GM23338 (cell line): ENCODE data around the gene MFAP4. TPM values are rescaled to one million over a fixed set of nuclear protein-coding genes. Genes with fewer than 3 reads are reported as not detected.

Source experiments
- ATAC-seq: fragments of 200-7000 bp; cut with Tn5 transposase; 3 replicates; pipeline ENCODE4 v1.9.1; 2020
- DNase-seq: peaks from one replicate; pipeline ENCODE4 v3.0.0-alpha.2; 2015; ENCODE audit warnings: low spot score
- H2AFZ ChIP-seq: fragments of 200-600 bp; sonication (generic); 2 replicates; pipeline ENCODE4 v1.8.0; 2016; ENCODE audit warnings: antibody characterized with exemption, mild to moderate bottlenecking, moderate library complexity
- H3F3A ChIP-seq: fragments of 200-600 bp; sonication (generic); replicated peaks from 2 replicates; pipeline ENCODE4 v1.8.0; 2017; ENCODE audit warnings: antibody characterized with exemption, mixed run types, low read depth
- H3K27ac ChIP-seq: fragments of 200-600 bp; sonication (generic); 2 replicates; pipeline ENCODE4 v1.6.1; 2016; ENCODE audit warnings: low read depth
- H3K27me3 ChIP-seq: fragments of 200-600 bp; sonication (generic); 2 replicates; pipeline ENCODE4 v1.8.0; 2016; ENCODE audit warnings: mild to moderate bottlenecking, mixed run types, moderate library complexity; ENCODE audit not compliant: insufficient read depth
- H3K36me3 ChIP-seq: fragments of 200-600 bp; sonication (generic); 2 replicates; pipeline ENCODE4 v1.8.0; 2016; ENCODE audit warnings: mild to moderate bottlenecking; ENCODE audit not compliant: insufficient read depth
- H3K4me1 ChIP-seq: fragments of 200-600 bp; sonication (generic); 2 replicates; pipeline ENCODE4 v1.8.0; 2016; ENCODE audit warnings: mild to moderate bottlenecking, moderate library complexity; ENCODE audit not compliant: insufficient read depth
- H3K4me2 ChIP-seq: fragments of 200-600 bp; sonication (generic); 2 replicates; pipeline ENCODE4 v1.7.1; 2017; ENCODE audit warnings: mixed run types
- H3K4me3 ChIP-seq: fragments of 200-600 bp; sonication (generic); 2 replicates; pipeline ENCODE4 v1.6.1; 2016; ENCODE audit warnings: mixed run types
- H3K79me2 ChIP-seq: fragments of 200-600 bp; sonication (generic); replicated peaks from 2 replicates; pipeline ENCODE4 v1.8.0; 2017; ENCODE audit warnings: mild to moderate bottlenecking; ENCODE audit not compliant: insufficient read depth
- H3K9me2 ChIP-seq: fragments of 200-600 bp; sonication (generic); 2 replicates; pipeline ENCODE4 v1.8.0; 2017; ENCODE audit not compliant: insufficient read depth
- H4K20me1 ChIP-seq: fragments of 200-600 bp; sonication (generic); replicated peaks from 2 replicates; pipeline ENCODE4 v1.8.0; 2017; ENCODE audit warnings: mild to moderate bottlenecking; ENCODE audit not compliant: insufficient read depth
- H3K27ac Mint-ChIP-seq: 2 replicates; pipeline ENCODE4 v1.8.0; 2020; ENCODE audit warnings: inconsistent platforms, mild to moderate bottlenecking, moderate library complexity, mixed read lengths
- H3K27me3 Mint-ChIP-seq: 3 replicates; pipeline ENCODE4 v1.8.0; 2022; ENCODE audit warnings: low read depth, mild to moderate bottlenecking, moderate library complexity, mixed read lengths, inconsistent platforms; ENCODE audit not compliant: insufficient read depth, poor library complexity
- H3K36me3 Mint-ChIP-seq: 3 replicates; pipeline ENCODE4 v1.8.0; 2021; ENCODE audit warnings: low read depth, mild to moderate bottlenecking, inconsistent platforms, moderate library complexity, mixed read lengths
- H3K4me1 Mint-ChIP-seq: 3 replicates; pipeline ENCODE4 v1.8.0; 2020; ENCODE audit warnings: mild to moderate bottlenecking, inconsistent platforms, mixed read lengths
- H3K4me3 Mint-ChIP-seq: 3 replicates; pipeline ENCODE4 v1.8.0; 2021; ENCODE audit warnings: moderate library complexity, mild to moderate bottlenecking, inconsistent platforms, mixed read lengths
- H3K9me3 Mint-ChIP-seq: 3 replicates; pipeline ENCODE4 v1.8.0; 2020; ENCODE audit warnings: moderate library complexity, mild to moderate bottlenecking, inconsistent platforms, mixed read lengths
- CREB1 ChIP-seq: fragments of 250-450 bp; sonication (Bioruptor Pico); IDR thresholded peaks from 2 replicates; pipeline ENCODE4 v1.5.0; 2020; ENCODE audit warnings: low read depth, mild to moderate bottlenecking, moderate library complexity
- CTCF ChIP-seq, 2 experiments: fragments of 200-600 bp in 1 of 2; sonication (generic) in 1 of 2; conservative IDR thresholded peaks; 2 replicates each; pipeline versions ENCODE4 v1.5.1 to v1.6.1; 2016 to 2017; ENCODE audit warnings: antibody characterized with exemption in 2 of 2, low read depth in 2 of 2, mild to moderate bottlenecking in 2 of 2, moderate library complexity in 1 of 2
- ETS1 ChIP-seq: IDR thresholded peaks from 2 replicates; pipeline ENCODE4 v1.6.1; 2016; ENCODE audit warnings: antibody characterized with exemption
- EZH2 ChIP-seq: fragments of 200-600 bp; sonication (generic); IDR thresholded peaks from one replicate; pipeline ENCODE4 v1.8.0; 2017; ENCODE audit warnings: antibody characterized with exemption, mild to moderate bottlenecking, low read depth; ENCODE audit not compliant: unreplicated experiment
- EZH2phosphoT487 ChIP-seq: fragments of 200-600 bp; sonication (generic); IDR thresholded peaks from one replicate; pipeline ENCODE4 v1.8.1; 2018; ENCODE audit warnings: antibody characterized with exemption; ENCODE audit not compliant: unreplicated experiment
- JUNB ChIP-seq: IDR thresholded peaks from one replicate; pipeline ENCODE4 v1.6.1; 2016; ENCODE audit warnings: antibody characterized with exemption; ENCODE audit not compliant: unreplicated experiment
- NANOG ChIP-seq: IDR thresholded peaks from 2 replicates; pipeline ENCODE4 v1.6.1; 2016; ENCODE audit warnings: antibody characterized with exemption, borderline replicate concordance
- POLR2AphosphoS5 ChIP-seq: IDR thresholded peaks from 2 replicates; pipeline ENCODE4 v1.6.1; 2016; ENCODE audit warnings: antibody characterized with exemption, low read depth
- REST ChIP-seq: IDR thresholded peaks from one replicate; pipeline ENCODE4 v1.6.1; 2018; ENCODE audit warnings: antibody characterized with exemption; ENCODE audit not compliant: unreplicated experiment
- STAT1 ChIP-seq: IDR thresholded peaks from one replicate; pipeline ENCODE4 v1.6.1; 2016; ENCODE audit warnings: antibody characterized with exemption; ENCODE audit not compliant: unreplicated experiment
- ZNF114 ChIP-seq: fragments of 250-450 bp; sonication (Bioruptor Pico); IDR thresholded peaks from 2 replicates; pipeline ENCODE4 v1.5.0; 2020; ENCODE audit warnings: mild to moderate bottlenecking, moderate library complexity
- ZNF331 ChIP-seq: fragments of 250-450 bp; sonication (Bioruptor Pico); IDR thresholded peaks from 2 replicates; pipeline ENCODE4 v1.5.0; 2020; ENCODE audit warnings: low read depth, mild to moderate bottlenecking, moderate library complexity
- ZNF462 ChIP-seq: fragments of 250-450 bp; sonication (Bioruptor Pico); IDR thresholded peaks from 2 replicates; pipeline ENCODE4 v1.5.0; 2020; ENCODE audit warnings: mild to moderate bottlenecking, moderate library complexity
- polyA plus RNA-seq: library from polyadenylated mRNA; unstranded; fragments of >200 nt; fragmentation: Nextera tagmentation; extraction: Ambion mirVana; gene quantifications from 2 replicates; pipeline ENCODE4 v1.2.1, GENCODE V29; 2016
- total RNA-seq: library from RNA; depleted of rRNA; stranded (reverse); fragments of >200 nt; shearing (Covaris generic); gene quantifications from 2 replicates; pipeline ENCODE4 v1.2.3, GENCODE V29; 2014

The MFAP4 gene
- total and polyA plus RNA-seq, 2 experiments from 2014 or later = 7.7 to 9.7 TPM

- no peak overlapping the region for H3K27ac Mint-ChIP-seq
- H3K27me3 Mint-ChIP-seq = peaks cover 12% of the 10 kb centered on the region
- H4K20me1 ChIP-seq = no peaks in the 10 kb centered on the region
- H3K4me1 ChIP-seq = peaks cover 7% of the 10 kb centered on the region
- ATAC-seq (no peak), DNase-seq (no peak)
- no peak overlapping the region for H3K4me2 ChIP-seq
- H3K27me3 ChIP-seq = no peaks in the 10 kb centered on the region
- H3K9me2 ChIP-seq = no peaks in the 10 kb centered on the region
- H3K4me3 Mint-ChIP-seq = no peak overlapping the region
- H2AFZ ChIP-seq = no peak overlapping the region
- H3K27ac ChIP-seq = no peak overlapping the region
- peaks cover 5% of the 10 kb centered on the region; the same call in 2 of the 3 replicates for H3K36me3 Mint-ChIP-seq
- H3K4me3 ChIP-seq = no peak overlapping the region
- no peak for TF ChIP-seq EZH2
- TF ChIP-seq STAT1 = no peak
- no peak for TF ChIP-seq CREB1 (CRISPR knock-in tag)
- no peak for TF ChIP-seq JUNB
- TF ChIP-seq EZH2phosphoT487 = no peak
- no peak for TF ChIP-seq ZNF114 (CRISPR knock-in tag)
- TF ChIP-seq CTCF (conservative IDR thresholded peaks at IDR 0.05; ENCODE audit: low read depth in 2 of 2) = no peak
- no peak for TF ChIP-seq REST
- TF ChIP-seq ETS1 = no peak
- TF ChIP-seq ZNF462 (CRISPR knock-in tag) = no peak
- TF ChIP-seq POLR2AphosphoS5 = no peak
- no peak for TF ChIP-seq ZNF331
- TF ChIP-seq NANOG = no peak
- H3K36me3 ChIP-seq = no peaks in the 10 kb centered on the region
- H3K79me2 ChIP-seq = no peaks in the 10 kb centered on the region
- H3K4me1 Mint-ChIP-seq = peaks cover 17% of the 10 kb centered on the region
- H3F3A ChIP-seq = no peaks in the 10 kb centered on the region
- no peaks in the 10 kb centered on the region; the same call in 2 of the 3 replicates for H3K9me3 Mint-ChIP-seq
Measured at GRCh38 chr17:19345067-19345460, 41.9 kb downstream of the MFAP4 start.
